HepG2 (cell line): ENCODE results near the gene SINHCAF. TPM values are rescaled to one million over a fixed set of nuclear protein-coding genes. Genes with fewer than 3 reads are reported as not detected.

Source experiments
- EEA1 ChIP-seq: sonication (generic); formaldehyde crosslinking; IDR thresholded peaks from 2 replicates; pipeline ENCODE4 v1.5.1; 2020; ENCODE audit warnings: mild to moderate bottlenecking, missing genetic modification reagents, borderline replicate concordance
- ETV6 ChIP-seq: sonication (generic); formaldehyde crosslinking; conservative IDR thresholded peaks from 2 replicates; pipeline ENCODE4 v1.4.0; 2020; ENCODE audit warnings: missing genetic modification reagents
- JUND ChIP-seq: sonication (generic); formaldehyde crosslinking; IDR thresholded peaks from 2 replicates; pipeline ENCODE4 v1.8.0; 2022; ENCODE audit warnings: mild to moderate bottlenecking, missing genetic modification reagents
- NFIB ChIP-seq: sonication (generic); formaldehyde crosslinking; IDR thresholded peaks from 2 replicates; pipeline ENCODE4 v1.9.0; 2021; ENCODE audit warnings: missing genetic modification reagents, mild to moderate bottlenecking, borderline replicate concordance
- PHF8 ChIP-seq: sonication (generic); formaldehyde crosslinking; IDR thresholded peaks from 2 replicates; pipeline ENCODE4 v1.5.0; 2020; ENCODE audit warnings: missing genetic modification reagents
- PLRG1 ChIP-seq: fragments of 450-650 bp; conservative IDR thresholded peaks from 2 replicates; pipeline ENCODE4 v1.6.1; 2016
- SYNCRIP ChIP-seq: fragments of 200-400 bp; formaldehyde crosslinking; IDR thresholded peaks from 2 replicates; pipeline ENCODE4 v1.6.1; 2018; ENCODE audit warnings: mild to moderate bottlenecking, low read depth, low read length; ENCODE audit not compliant: insufficient read depth
- THAP11 ChIP-seq: IDR thresholded peaks from 2 replicates; pipeline ENCODE4 v1.6.1; 2016; ENCODE audit warnings: missing biosample characterization, missing genetic modification reagents
- ZKSCAN8 ChIP-seq: IDR thresholded peaks from 2 replicates; pipeline ENCODE4 v1.6.1; 2016; ENCODE audit warnings: borderline replicate concordance, missing genetic modification reagents, missing compliant biosample characterization
- ZNF136 ChIP-seq: sonication (generic); formaldehyde crosslinking; IDR thresholded peaks from 2 replicates; pipeline ENCODE4 v1.8.1; 2022; ENCODE audit warnings: low read depth, mild to moderate bottlenecking, moderate library complexity, missing genetic modification reagents
- ZNF30 ChIP-seq: sonication (generic); formaldehyde crosslinking; IDR thresholded peaks from 2 replicates; pipeline ENCODE4 v1.5.0; 2020; ENCODE audit warnings: mild to moderate bottlenecking, missing genetic modification reagents
- ZNF780A ChIP-seq: sonication (generic); formaldehyde crosslinking; IDR thresholded peaks from 2 replicates; pipeline ENCODE4 v1.8.0; 2022; ENCODE audit warnings: mild to moderate bottlenecking, missing genetic modification reagents, moderate library complexity
- ZSCAN31 ChIP-seq: sonication (generic); formaldehyde crosslinking; IDR thresholded peaks from 2 replicates; pipeline ENCODE4 v1.5.0; 2020; ENCODE audit warnings: low read depth, mild to moderate bottlenecking, missing genetic modification reagents
- polyA plus RNA-seq, 8 experiments: library from polyadenylated mRNA; depleted of rRNA in 3 of 8; stranded (reverse) in 7 of 8; unstranded in 1 of 8; fragments of >200 nt; fragmentation: Illumina TruSeq in 4 of 8; extraction: Trizol in 4 of 8; gene quantifications; 2 replicates each; pipeline versions ENCODE4 v1.2.1 to v1.2.3, GENCODE V29; 2011 to 2016; ENCODE audit warnings: low read depth in 4 of 8, missing spikeins in 1 of 8, mixed read lengths in 1 of 8; ENCODE audit not compliant: insufficient read depth in 1 of 8
- total RNA-seq, 5 experiments: library from RNA; depleted of rRNA; stranded (reverse); fragments of >200 nt; fragmentation: Illumina TruSeq; extraction: Trizol; gene quantifications; 2 replicates each; pipeline ENCODE4 v1.2.3, GENCODE V29; 2016; ENCODE audit warnings: low read depth in 1 of 5
- TF ChIP-seq, protein P1 (sequence below): sonication (generic); formaldehyde crosslinking; IDR thresholded peaks from 2 replicates; pipeline ENCODE4 v1.4.0; 2020; ENCODE audit warnings: missing genetic modification reagents, mild to moderate bottlenecking, borderline replicate concordance
- TF ChIP-seq, protein P2 (sequence below): sonication (generic); formaldehyde crosslinking; IDR thresholded peaks from 2 replicates; pipeline ENCODE4 v1.8.0; 2022; ENCODE audit warnings: missing genetic modification reagents, low read depth, mild to moderate bottlenecking, borderline replicate concordance
- TF ChIP-seq, protein P3 (sequence below): IDR thresholded peaks from 2 replicates; pipeline ENCODE4 v1.6.1; 2012; ENCODE audit warnings: low read length, improper control_type of control experiment
- TF ChIP-seq, protein P4 (sequence below): sonication (generic); formaldehyde crosslinking; IDR thresholded peaks from 2 replicates; pipeline ENCODE4 v1.4.0; 2020; ENCODE audit warnings: missing genetic modification reagents
- TF ChIP-seq, protein P5 (sequence below): sonication (generic); formaldehyde crosslinking; IDR thresholded peaks from 2 replicates; pipeline ENCODE4 v1.5.0; 2020; ENCODE audit warnings: mild to moderate bottlenecking, missing genetic modification reagents

The SINHCAF gene
- total and polyA plus RNA-seq, 2 of the 13 experiments (the other 11 are each of a cell fraction or from before 2014, with no cell fraction given): 54.6 to 97.8 TPM

DNA sequence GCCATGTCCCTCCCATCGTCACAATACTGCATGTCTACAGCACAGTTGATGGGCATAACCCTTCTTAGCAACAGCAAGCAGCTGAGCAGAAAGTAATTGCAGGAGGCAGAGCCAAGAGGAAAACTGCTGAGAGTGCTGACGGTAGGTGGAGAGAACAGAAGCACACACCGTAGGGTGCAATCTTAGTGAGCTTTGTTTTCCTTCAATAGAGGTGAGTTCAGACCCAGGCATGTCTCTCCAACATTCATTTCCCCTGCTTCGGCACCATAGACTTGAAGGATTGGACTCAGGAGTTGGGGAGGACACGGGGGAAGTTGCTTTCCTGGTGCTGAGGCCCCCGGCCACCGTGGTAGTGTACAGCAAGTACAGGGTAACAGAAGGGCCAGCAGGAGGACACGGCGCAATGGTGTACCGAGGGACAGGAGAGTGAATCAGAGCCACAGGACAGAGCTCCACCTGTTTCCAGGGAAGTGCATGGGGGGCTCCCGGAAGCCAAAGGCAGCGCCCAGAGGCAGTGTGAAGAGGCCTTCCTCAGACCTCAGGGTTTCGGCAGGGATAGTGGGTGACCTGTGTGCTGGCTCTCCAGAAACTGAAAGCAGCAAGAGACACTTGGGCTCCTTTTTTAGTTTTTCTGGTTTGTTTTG lies 36.3 kb upstream of the SINHCAF start (continued):
- TF ChIP-seq, protein P1, sequence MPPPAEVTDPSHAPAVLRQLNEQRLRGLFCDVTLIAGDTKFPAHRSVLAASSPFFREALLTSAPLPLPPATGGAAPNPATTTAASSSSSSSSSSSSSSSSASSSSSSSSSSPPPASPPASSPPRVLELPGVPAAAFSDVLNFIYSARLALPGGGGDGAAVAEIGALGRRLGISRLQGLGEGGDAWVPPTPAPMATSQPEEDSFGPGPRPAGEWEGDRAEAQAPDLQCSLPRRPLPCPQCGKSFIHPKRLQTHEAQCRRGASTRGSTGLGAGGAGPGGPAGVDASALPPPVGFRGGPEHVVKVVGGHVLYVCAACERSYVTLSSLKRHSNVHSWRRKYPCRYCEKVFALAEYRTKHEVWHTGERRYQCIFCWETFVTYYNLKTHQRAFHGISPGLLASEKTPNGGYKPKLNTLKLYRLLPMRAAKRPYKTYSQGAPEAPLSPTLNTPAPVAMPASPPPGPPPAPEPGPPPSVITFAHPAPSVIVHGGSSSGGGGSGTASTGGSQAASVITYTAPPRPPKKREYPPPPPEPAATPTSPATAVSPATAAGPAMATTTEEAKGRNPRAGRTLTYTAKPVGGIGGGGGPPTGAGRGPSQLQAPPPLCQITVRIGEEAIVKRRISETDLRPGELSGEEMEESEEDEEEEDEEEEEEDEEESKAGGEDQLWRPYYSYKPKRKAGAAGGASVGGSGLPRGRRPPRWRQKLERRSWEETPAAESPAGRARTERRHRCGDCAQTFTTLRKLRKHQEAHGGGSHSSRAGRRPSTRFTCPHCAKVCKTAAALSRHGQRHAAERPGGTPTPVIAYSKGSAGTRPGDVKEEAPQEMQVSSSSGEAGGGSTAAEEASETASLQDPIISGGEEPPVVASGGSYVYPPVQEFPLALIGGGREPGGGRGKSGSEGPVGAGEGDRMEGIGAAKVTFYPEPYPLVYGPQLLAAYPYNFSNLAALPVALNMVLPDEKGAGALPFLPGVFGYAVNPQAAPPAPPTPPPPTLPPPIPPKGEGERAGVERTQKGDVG: no peak
- TF ChIP-seq, protein P2, sequence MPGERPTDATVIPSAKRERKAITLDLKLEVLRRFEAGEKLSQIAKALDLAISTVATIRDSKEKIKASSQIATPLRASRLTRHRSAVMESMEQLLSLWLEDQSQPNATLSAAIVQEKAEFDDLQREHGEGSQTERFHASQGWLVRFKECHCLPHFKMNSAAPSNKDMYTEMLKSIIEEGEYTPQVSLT: no peak
- no peak for TF ChIP-seq PLRG1
- TF ChIP-seq, protein P3, sequence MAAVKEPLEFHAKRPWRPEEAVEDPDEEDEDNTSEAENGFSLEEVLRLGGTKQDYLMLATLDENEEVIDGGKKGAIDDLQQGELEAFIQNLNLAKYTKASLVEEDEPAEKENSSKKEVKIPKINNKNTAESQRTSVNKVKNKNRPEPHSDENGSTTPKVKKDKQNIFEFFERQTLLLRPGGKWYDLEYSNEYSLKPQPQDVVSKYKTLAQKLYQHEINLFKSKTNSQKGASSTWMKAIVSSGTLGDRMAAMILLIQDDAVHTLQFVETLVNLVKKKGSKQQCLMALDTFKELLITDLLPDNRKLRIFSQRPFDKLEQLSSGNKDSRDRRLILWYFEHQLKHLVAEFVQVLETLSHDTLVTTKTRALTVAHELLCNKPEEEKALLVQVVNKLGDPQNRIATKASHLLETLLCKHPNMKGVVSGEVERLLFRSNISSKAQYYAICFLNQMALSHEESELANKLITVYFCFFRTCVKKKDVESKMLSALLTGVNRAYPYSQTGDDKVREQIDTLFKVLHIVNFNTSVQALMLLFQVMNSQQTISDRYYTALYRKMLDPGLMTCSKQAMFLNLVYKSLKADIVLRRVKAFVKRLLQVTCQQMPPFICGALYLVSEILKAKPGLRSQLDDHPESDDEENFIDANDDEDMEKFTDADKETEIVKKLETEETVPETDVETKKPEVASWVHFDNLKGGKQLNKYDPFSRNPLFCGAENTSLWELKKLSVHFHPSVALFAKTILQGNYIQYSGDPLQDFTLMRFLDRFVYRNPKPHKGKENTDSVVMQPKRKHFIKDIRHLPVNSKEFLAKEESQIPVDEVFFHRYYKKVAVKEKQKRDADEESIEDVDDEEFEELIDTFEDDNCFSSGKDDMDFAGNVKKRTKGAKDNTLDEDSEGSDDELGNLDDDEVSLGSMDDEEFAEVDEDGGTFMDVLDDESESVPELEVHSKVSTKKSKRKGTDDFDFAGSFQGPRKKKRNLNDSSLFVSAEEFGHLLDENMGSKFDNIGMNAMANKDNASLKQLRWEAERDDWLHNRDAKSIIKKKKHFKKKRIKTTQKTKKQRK: no peak
- no peak for TF ChIP-seq ZNF136
- TF ChIP-seq, protein P4, sequence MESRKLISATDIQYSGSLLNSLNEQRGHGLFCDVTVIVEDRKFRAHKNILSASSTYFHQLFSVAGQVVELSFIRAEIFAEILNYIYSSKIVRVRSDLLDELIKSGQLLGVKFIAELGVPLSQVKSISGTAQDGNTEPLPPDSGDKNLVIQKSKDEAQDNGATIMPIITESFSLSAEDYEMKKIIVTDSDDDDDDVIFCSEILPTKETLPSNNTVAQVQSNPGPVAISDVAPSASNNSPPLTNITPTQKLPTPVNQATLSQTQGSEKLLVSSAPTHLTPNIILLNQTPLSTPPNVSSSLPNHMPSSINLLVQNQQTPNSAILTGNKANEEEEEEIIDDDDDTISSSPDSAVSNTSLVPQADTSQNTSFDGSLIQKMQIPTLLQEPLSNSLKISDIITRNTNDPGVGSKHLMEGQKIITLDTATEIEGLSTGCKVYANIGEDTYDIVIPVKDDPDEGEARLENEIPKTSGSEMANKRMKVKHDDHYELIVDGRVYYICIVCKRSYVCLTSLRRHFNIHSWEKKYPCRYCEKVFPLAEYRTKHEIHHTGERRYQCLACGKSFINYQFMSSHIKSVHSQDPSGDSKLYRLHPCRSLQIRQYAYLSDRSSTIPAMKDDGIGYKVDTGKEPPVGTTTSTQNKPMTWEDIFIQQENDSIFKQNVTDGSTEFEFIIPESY (CRISPR knock-in tag): no peak
- TF ChIP-seq EEA1 (CRISPR knock-in tag): no peak
- TF ChIP-seq, protein P5, sequence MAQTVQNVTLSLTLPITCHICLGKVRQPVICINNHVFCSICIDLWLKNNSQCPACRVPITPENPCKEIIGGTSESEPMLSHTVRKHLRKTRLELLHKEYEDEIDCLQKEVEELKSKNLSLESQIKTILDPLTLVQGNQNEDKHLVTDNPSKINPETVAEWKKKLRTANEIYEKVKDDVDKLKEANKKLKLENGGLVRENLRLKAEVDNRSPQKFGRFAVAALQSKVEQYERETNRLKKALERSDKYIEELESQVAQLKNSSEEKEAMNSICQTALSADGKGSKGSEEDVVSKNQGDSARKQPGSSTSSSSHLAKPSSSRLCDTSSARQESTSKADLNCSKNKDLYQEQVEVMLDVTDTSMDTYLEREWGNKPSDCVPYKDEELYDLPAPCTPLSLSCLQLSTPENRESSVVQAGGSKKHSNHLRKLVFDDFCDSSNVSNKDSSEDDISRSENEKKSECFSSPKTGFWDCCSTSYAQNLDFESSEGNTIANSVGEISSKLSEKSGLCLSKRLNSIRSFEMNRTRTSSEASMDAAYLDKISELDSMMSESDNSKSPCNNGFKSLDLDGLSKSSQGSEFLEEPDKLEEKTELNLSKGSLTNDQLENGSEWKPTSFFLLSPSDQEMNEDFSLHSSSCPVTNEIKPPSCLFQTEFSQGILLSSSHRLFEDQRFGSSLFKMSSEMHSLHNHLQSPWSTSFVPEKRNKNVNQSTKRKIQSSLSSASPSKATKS (CRISPR knock-in tag): no peak
- TF ChIP-seq ZNF780A: no peak
- TF ChIP-seq JUND (CRISPR knock-in tag): no peak
- no peak; the same call in none of the 2 replicates for TF ChIP-seq THAP11
- no peak for TF ChIP-seq ETV6 (CRISPR knock-in tag)
- no peak for TF ChIP-seq SYNCRIP
- TF ChIP-seq ZKSCAN8: no peak
- TF ChIP-seq PHF8 (CRISPR knock-in tag): peak; percentile 61
- TF ChIP-seq ZSCAN31 (CRISPR knock-in tag): no peak
- TF ChIP-seq NFIB (CRISPR knock-in tag): no peak
- TF ChIP-seq ZNF30 (CRISPR knock-in tag): no peak
